Astrocyte (in vitro differentiated cells and primary cell): ENCODE measurements around the gene PTPN6. TPM values are rescaled to one million over a fixed set of nuclear protein-coding genes. Genes with fewer than 3 reads are reported as not detected.

Experiments
- DNase-seq: peaks from one replicate; pipeline ENCODE4 v3.0.0-alpha.2; 2010; ENCODE audit warnings: low read depth
- FAIRE-seq: peaks from 2 replicates; lab custom pipeline; 2011; peaks lifted over from hg19 to GRCh38; lab: Jason Lieb, UNC
- H2AFZ ChIP-seq: 2 replicates; pipeline ENCODE4 v1.6.0; 2012; ENCODE audit warnings: low read depth, low read length, inconsistent platforms
- H3K27ac ChIP-seq: 2 replicates; pipeline ENCODE4 v1.5.1; 2011; ENCODE audit warnings: low read depth, low read length, inconsistent platforms
- H3K27me3 ChIP-seq: 2 replicates; pipeline ENCODE4 v1.6.0; 2011; ENCODE audit warnings: low read length, inconsistent platforms; ENCODE audit not compliant: insufficient read depth
- H3K36me3 ChIP-seq: 2 replicates; pipeline ENCODE4 v1.5.1; 2011; ENCODE audit warnings: low read length, inconsistent platforms; ENCODE audit not compliant: insufficient read depth
- H3K4me1 ChIP-seq: 2 replicates; pipeline ENCODE4 v1.5.1; 2011; ENCODE audit warnings: low read length, inconsistent platforms; ENCODE audit not compliant: insufficient read depth
- H3K4me2 ChIP-seq: 2 replicates; pipeline ENCODE4 v1.6.0; 2012; ENCODE audit warnings: low read length, inconsistent platforms
- H3K4me3 ChIP-seq: 2 replicates; pipeline ENCODE4 v1.5.1; 2011; ENCODE audit warnings: low read depth, mild to moderate bottlenecking, low read length, inconsistent platforms; ENCODE audit not compliant: insufficient read depth
- H3K79me2 ChIP-seq: 2 replicates; pipeline ENCODE4 v1.6.0; 2012; ENCODE audit warnings: mild to moderate bottlenecking, low read length, inconsistent platforms; ENCODE audit not compliant: insufficient read depth
- H3K9ac ChIP-seq: 2 replicates; pipeline ENCODE4 v1.6.0; 2012; ENCODE audit warnings: mild to moderate bottlenecking, low read length, inconsistent platforms
- H3K9me3 ChIP-seq: 2 replicates; pipeline ENCODE4 v1.5.1; 2012; ENCODE audit warnings: low read depth, mild to moderate bottlenecking, low read length, inconsistent platforms; ENCODE audit not compliant: insufficient read depth
- H4K20me1 ChIP-seq: 2 replicates; pipeline ENCODE4 v1.6.0; 2012; ENCODE audit warnings: low read length, inconsistent platforms; ENCODE audit not compliant: insufficient read depth
- H3K27ac Mint-ChIP-seq: one replicate; pipeline ENCODE4 v1.8.0; 2021; ENCODE audit warnings: mild to moderate bottlenecking, mixed read lengths; ENCODE audit not compliant: unreplicated experiment
- H3K27me3 Mint-ChIP-seq: one replicate; pipeline ENCODE4 v1.8.0; 2021; ENCODE audit warnings: low read depth, mixed read lengths; ENCODE audit not compliant: unreplicated experiment
- H3K36me3 Mint-ChIP-seq: one replicate; pipeline ENCODE4 v1.8.0; 2021; ENCODE audit warnings: low read depth, mixed read lengths; ENCODE audit not compliant: unreplicated experiment
- H3K4me1 Mint-ChIP-seq: one replicate; pipeline ENCODE4 v1.8.0; 2021; ENCODE audit warnings: low read depth, mixed read lengths; ENCODE audit not compliant: unreplicated experiment
- H3K4me3 Mint-ChIP-seq: one replicate; pipeline ENCODE4 v1.8.0; 2021; ENCODE audit warnings: mild to moderate bottlenecking, moderate library complexity, mixed read lengths; ENCODE audit not compliant: unreplicated experiment
- H3K9me3 Mint-ChIP-seq: one replicate; pipeline ENCODE4 v1.8.0; 2021; ENCODE audit warnings: mild to moderate bottlenecking, mixed read lengths; ENCODE audit not compliant: unreplicated experiment
- CTCF ChIP-seq: IDR thresholded peaks from 2 replicates; pipeline ENCODE4 v1.5.1; 2011; ENCODE audit warnings: low read depth, mild to moderate bottlenecking, inconsistent platforms, low read length, moderate library complexity; ENCODE audit not compliant: insufficient read depth
- EZH2 ChIP-seq: IDR thresholded peaks from 2 replicates; pipeline ENCODE4 v1.6.1; 2012; ENCODE audit warnings: mild to moderate bottlenecking, low read length, inconsistent platforms; ENCODE audit not compliant: insufficient read depth
- total RNA-seq: library from RNA; stranded (reverse); gene quantifications from 2 replicates; pipeline ENCODE4 v1.2.1, GENCODE V29; 2021

Gene PTPN6
- total RNA-seq, 1 donor from 2014 or later, result 8.9 TPM

- FAIRE-seq, result no peak
- Mint-ChIP-seq H3K36me3 (peaks cover 2% of the 10 kb centered on the region), H3K4me3 (no peak overlapping the region), H3K4me1 (peaks cover 29% of the 10 kb centered on the region), H3K27me3 (peaks cover 4% of the 10 kb centered on the region), H3K27ac (no peak overlapping the region), H3K9me3 (no peaks in the 10 kb centered on the region)
- H3K4me1 ChIP-seq, result peaks cover 25% of the 10 kb centered on the region
- H3K4me2 ChIP-seq, result no peak overlapping the region
- DNase-seq, result no peak
- no peaks in the 10 kb centered on the region for H3K79me2 ChIP-seq
- no peaks in the 10 kb centered on the region for H3K36me3 ChIP-seq
- H3K27ac ChIP-seq, result no peak overlapping the region
- TF ChIP-seq CTCF (no peak), EZH2 (no peak)
- no peaks in the 10 kb centered on the region for H3K27me3 ChIP-seq
- H2AFZ ChIP-seq, result no peak overlapping the region
- H3K4me3 ChIP-seq, result no peak overlapping the region
- no peaks in the 10 kb centered on the region for H3K9me3 ChIP-seq
- no peak overlapping the region for H3K9ac ChIP-seq
- H4K20me1 ChIP-seq, result no peaks in the 10 kb centered on the region
Observed at GRCh38 chr12:6956021-6956727, 5.0 kb downstream of the PTPN6 start.

DNA sequence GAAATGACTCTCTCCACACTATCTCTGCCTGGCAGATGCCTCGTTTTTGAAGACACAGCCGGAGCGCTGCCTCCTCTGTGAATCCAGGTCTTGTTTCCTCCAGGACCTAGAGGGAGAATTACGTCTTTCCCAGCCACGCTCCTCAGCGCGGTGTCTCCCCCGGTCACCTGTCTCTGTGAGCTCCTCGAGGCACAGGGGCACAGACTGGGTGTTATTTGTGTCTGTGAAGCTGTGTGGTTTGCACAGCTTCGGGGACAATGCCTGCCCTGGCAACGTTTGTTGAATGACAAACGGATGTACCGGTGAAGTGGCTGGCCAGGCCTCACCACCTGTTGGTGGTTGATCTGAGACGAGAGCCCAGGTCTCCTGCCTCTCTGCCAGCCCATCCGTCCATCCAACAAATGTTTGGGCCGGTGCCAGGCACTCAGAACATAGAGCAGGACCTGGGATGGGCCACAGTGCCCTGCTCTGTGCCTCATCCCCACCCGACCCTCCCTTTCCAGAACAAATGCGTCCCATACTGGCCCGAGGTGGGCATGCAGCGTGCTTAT is 6.1 kb downstream of the PTPN6 start:
- Histone ChIP-seq H3K36me3 (no peaks in the 10 kb centered on the region), H3K9me3 (no peaks in the 10 kb centered on the region), H2AFZ (no peak overlapping the region), H3K79me2 (no peaks in the 10 kb centered on the region), H3K4me3 (no peak overlapping the region), H3K9ac (no peak overlapping the region), H4K20me1 (no peaks in the 10 kb centered on the region), H3K4me1 (peaks cover 33% of the 10 kb centered on the region), H3K4me2 (no peak overlapping the region), H3K27ac (no peak overlapping the region), H3K27me3 (no peaks in the 10 kb centered on the region)
- H3K9me3 Mint-ChIP-seq, result no peaks in the 10 kb centered on the region
- no peak overlapping the region for H3K4me3 Mint-ChIP-seq
- H3K4me1 Mint-ChIP-seq, result peaks cover 36% of the 10 kb centered on the region
- no peak for TF ChIP-seq EZH2
- no peak for TF ChIP-seq CTCF
- H3K27me3 Mint-ChIP-seq, result peaks cover 4% of the 10 kb centered on the region
- H3K36me3 Mint-ChIP-seq, result peaks cover 2% of the 10 kb centered on the region
- no peak overlapping the region for H3K27ac Mint-ChIP-seq
- DNase-seq (no peak), FAIRE-seq (no peak)
